Nephron (organoid): ENCODE measurements around the gene ARSA.
"Not testable (repeated sequence)": the region's sequence is repeated elsewhere in the genome, so short reads cannot be mapped to it uniquely, and the experiment has no call there.

ENCODE experiments used
- H3K27ac Mint-ChIP-seq, 3 experiments: 2 replicates each; pipeline ENCODE4 v1.8.0; 2020; ENCODE audit warnings: mixed read lengths in 3 of 3, mild to moderate bottlenecking in 2 of 3, moderate library complexity in 1 of 3
- H3K27me3 Mint-ChIP-seq: 2 replicates; pipeline ENCODE4 v1.8.0; 2021; ENCODE audit warnings: low read depth, mild to moderate bottlenecking, moderate library complexity, mixed read lengths
- H3K36me3 Mint-ChIP-seq: 2 replicates; pipeline ENCODE4 v1.8.0; 2020; ENCODE audit warnings: low read depth, mixed read lengths
- H3K4me1 Mint-ChIP-seq: 2 replicates; pipeline ENCODE4 v1.8.0; 2020; ENCODE audit warnings: mixed read lengths
- H3K4me3 Mint-ChIP-seq, 3 experiments: 2 replicates each; pipeline ENCODE4 v1.8.0; 2020; ENCODE audit warnings: mild to moderate bottlenecking in 3 of 3, mixed read lengths in 3 of 3, moderate library complexity in 2 of 3
- H3K9me3 Mint-ChIP-seq: 2 replicates; pipeline ENCODE4 v1.8.0; 2020; ENCODE audit warnings: mixed read lengths
- TF ChIP-seq, protein P1 (sequence below), 3 experiments: fragments of 200-600 bp; sonication (generic); IDR thresholded peaks; one replicate each; pipeline ENCODE4 v1.5.0; 2021; ENCODE audit warnings: antibody characterized with exemption in 3 of 3; ENCODE audit not compliant: unreplicated experiment in 3 of 3

The ARSA gene

GRCh38 chr22:50671641-50672040, 43.7 kb upstream of the ARSA start:
- Mint-ChIP-seq H3K36me3 (peaks cover 6% of the 10 kb centered on the region), H3K4me1 (peaks cover 13% of the 10 kb centered on the region), H3K27ac (peak overlapping the region in 2 of 3 experiments; percentile 37 to 41), H3K4me3 (peak overlapping the region; percentile 61 to 68 (median 66)), H3K27me3 (peaks cover 26% of the 10 kb centered on the region), H3K9me3 (no peaks in the 10 kb centered on the region)
- TF ChIP-seq, protein P1, sequence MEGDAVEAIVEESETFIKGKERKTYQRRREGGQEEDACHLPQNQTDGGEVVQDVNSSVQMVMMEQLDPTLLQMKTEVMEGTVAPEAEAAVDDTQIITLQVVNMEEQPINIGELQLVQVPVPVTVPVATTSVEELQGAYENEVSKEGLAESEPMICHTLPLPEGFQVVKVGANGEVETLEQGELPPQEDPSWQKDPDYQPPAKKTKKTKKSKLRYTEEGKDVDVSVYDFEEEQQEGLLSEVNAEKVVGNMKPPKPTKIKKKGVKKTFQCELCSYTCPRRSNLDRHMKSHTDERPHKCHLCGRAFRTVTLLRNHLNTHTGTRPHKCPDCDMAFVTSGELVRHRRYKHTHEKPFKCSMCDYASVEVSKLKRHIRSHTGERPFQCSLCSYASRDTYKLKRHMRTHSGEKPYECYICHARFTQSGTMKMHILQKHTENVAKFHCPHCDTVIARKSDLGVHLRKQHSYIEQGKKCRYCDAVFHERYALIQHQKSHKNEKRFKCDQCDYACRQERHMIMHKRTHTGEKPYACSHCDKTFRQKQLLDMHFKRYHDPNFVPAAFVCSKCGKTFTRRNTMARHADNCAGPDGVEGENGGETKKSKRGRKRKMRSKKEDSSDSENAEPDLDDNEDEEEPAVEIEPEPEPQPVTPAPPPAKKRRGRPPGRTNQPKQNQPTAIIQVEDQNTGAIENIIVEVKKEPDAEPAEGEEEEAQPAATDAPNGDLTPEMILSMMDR (IDR thresholded peaks at IDR 0.05; ENCODE audit: unreplicated experiment in 3 of 3): no peak

DNA sequence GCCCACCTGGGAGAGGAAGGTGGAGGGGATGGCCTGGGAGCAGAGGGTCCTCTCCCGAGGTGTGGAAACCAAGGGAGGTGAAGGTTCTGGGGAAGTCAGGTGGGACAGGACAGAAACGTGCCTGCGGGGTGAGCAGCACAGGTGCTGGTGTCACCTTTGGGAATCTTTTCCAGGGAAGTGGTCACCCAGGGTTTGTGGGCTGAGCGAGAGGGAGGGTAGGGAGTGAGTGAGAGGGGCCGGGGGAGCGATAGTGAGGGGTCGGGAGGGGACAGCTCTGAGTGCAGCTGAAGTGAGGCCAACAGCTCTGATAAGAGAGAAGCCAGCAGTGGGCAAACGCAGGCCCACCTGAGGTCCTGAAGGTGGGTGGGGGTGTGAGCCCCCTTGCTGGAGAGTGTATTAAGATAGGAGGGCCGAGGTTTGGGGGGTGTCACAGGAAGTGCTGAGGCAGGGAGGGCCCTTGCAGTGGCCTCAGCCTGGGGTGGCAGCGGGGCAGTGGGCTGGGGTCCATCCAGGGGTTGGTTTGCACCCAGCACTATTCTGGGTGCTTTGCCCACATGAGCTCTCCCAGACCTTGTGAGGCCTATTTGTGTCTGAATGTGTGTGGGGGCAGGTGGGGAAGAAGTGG, 43.1 kb upstream of the ARSA start:
- peaks cover 13% of the 10 kb centered on the region for H3K4me1 Mint-ChIP-seq
- TF ChIP-seq, protein P1 (IDR thresholded peaks at IDR 0.05; ENCODE audit: unreplicated experiment in 3 of 3): no peak
- H3K9me3 Mint-ChIP-seq: no peaks in the 10 kb centered on the region
- peaks cover 6% of the 10 kb centered on the region for H3K36me3 Mint-ChIP-seq
- peak overlapping the region in 2 of 3 experiments; percentile 37 to 50 for H3K27ac Mint-ChIP-seq
- peak overlapping the region; percentile 52 to 67 (median 66) for H3K4me3 Mint-ChIP-seq
- H3K27me3 Mint-ChIP-seq: peaks cover 22% of the 10 kb centered on the region

GRCh38 chr22:50670513-50670912, 42.6 kb upstream of the ARSA start:
- Mint-ChIP-seq H3K27ac (peak overlapping the region in 2 of 3 experiments; percentile 43 to 50), H3K36me3 (peaks cover 4% of the 10 kb centered on the region), H3K9me3 (no peaks in the 10 kb centered on the region), H3K4me3 (peak overlapping the region; percentile 25 to 67 (median 48)), H3K27me3 (peaks cover 17% of the 10 kb centered on the region), H3K4me1 (peaks cover 10% of the 10 kb centered on the region)
- TF ChIP-seq, protein P1 (IDR thresholded peaks at IDR 0.05; ENCODE audit: unreplicated experiment in 3 of 3): no peak

GRCh38 chr22:50665738-50666137, 37.8 kb upstream of the ARSA start:
- H3K36me3 Mint-ChIP-seq: no peaks in the 10 kb centered on the region
- no peaks in the 10 kb centered on the region for H3K4me1 Mint-ChIP-seq
- H3K4me3 Mint-ChIP-seq: no peak overlapping the region
- TF ChIP-seq, protein P1 (IDR thresholded peaks at IDR 0.05; ENCODE audit: unreplicated experiment in 3 of 3): no peak
- H3K27me3 Mint-ChIP-seq: peaks cover 8% of the 10 kb centered on the region
- H3K27ac Mint-ChIP-seq: no peak overlapping the region
- H3K9me3 Mint-ChIP-seq: no peaks in the 10 kb centered on the region

- H3K9me3 Mint-ChIP-seq: peaks cover 2% of the 10 kb centered on the region
- H3K27ac Mint-ChIP-seq: no peak overlapping the region
- no peaks in the 10 kb centered on the region for H3K36me3 Mint-ChIP-seq
- no peaks in the 10 kb centered on the region for H3K4me1 Mint-ChIP-seq
- peaks cover 3% of the 10 kb centered on the region for H3K27me3 Mint-ChIP-seq
- H3K4me3 Mint-ChIP-seq: no peak overlapping the region
- TF ChIP-seq, protein P1 (IDR thresholded peaks at IDR 0.05; ENCODE audit: unreplicated experiment in 3 of 3): no peak
These were observed 37.3 kb upstream of the ARSA start for GRCh38 chr22:50665212-50665611.

DNA sequence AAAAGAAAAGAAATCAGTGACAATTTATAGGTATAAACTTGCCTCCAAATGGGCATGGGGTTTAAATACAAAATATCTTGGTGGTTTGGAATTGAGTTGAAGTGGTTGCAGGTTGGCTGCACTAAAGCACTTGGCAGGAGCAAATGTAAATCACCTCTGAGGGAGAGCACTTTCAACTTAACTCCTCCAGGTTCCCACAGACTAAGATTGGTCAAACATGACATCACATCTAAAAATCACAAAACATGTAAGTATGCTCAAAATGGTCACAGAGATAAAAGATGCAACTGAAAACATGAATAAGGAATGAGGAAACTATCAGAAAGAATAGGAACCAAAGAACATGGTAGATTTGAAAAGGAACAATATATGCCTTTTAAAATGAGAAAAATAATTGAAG, 32.4 kb upstream of the ARSA start:
- Mint-ChIP-seq H3K36me3 (no peaks in the 10 kb centered on the region), H3K4me3 (no peak overlapping the region), H3K27me3 (peaks cover 4% of the 10 kb centered on the region), H3K9me3 (peaks cover 5% of the 10 kb centered on the region), H3K4me1 (no peaks in the 10 kb centered on the region), H3K27ac (no peak overlapping the region)
- TF ChIP-seq, protein P1 (IDR thresholded peaks at IDR 0.05; ENCODE audit: unreplicated experiment in 3 of 3): no peak

DNA sequence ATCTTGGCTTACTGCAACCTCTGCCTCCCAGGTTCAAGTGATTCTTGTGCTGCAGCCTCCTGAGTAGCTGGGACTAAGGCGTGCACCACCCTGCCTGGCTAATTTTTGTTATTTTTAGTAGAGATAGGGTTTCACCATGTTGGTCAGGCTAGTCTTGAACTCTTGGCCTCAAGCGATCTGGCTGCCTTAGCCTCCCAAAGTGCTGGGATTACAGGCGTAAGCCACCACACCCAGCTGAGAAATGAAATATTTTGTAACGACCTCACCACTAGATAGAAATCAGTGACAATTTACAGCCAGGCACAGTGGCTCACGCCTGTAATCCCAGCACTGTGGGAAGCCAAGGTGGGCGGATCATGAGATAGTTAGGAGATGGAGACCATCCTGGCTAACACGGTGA, 31.8 kb upstream of the ARSA start:
- H3K36me3 Mint-ChIP-seq, H3K27ac Mint-ChIP-seq, H3K4me3 Mint-ChIP-seq, H3K9me3 Mint-ChIP-seq, H3K27me3 Mint-ChIP-seq, H3K4me1 Mint-ChIP-seq: not testable (repeated sequence)
